ENCODE measurements around the gene PPHLN1. TPM values are rescaled to one million over a fixed set of nuclear protein-coding genes. Genes with fewer than 3 reads are reported as not detected.
A peak's percentile ranks its signal among the peaks of the same experiment; 100 is the strongest.

PPHLN1 gene
- polyA plus RNA-seq, 1 donor = 54.2 TPM

DNA sequence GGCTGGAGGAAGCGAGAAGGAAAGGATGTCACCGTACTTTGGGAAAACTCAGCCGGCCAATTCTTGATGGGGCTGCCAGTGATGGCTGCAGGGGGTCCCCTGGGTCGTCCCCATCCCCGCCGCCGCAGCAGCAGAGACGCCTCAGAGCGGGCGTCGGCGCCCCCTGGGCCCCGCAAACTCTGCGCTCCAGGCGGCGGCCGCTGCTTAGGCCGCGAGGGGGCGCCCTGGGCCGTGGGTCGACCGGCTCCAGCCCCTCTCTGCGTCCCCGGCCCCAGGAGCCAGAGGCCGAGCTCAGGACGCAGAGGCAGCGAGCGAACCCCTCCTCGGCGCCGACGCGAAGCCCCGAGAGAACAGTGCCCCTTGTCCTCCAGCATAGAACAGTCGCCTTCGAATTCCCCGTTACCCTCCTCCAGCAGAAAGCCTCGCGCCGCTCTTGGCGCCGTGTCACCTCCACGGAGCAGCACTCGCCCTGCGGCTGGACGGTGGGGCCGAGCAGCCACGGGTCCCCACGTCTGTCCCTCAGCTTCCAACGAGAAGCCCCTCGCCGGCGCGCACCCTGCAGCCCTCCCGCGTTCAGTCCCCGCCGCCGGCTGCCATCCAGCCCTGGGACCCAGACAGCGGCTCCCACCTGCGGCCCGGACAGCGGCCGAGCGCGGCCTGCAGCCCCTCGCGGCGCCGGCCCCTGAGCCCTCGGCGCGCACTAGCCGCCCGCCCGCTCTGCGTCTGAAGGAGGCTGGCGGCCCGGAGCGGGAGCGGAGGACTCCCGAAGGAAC lies 157.0 kb downstream of the PPHLN1 start:
- DNase-seq = peak; percentile 91

DNA sequence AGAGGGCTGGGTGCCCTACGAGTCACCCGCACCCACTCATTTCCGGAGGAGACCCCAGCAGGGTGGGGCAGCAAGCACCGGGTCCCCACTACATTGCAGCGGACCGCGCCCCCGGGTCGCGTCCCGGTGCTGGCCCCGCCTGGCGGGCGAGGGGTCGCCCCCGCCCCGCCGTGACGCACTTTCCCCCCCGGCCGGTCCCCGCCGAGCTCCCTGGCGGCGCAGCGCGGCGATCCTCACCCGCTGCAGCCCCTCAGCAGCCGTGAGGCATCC lies 157.5 kb downstream of the PPHLN1 start:
- peak; percentile 70 for DNase-seq

DNA sequence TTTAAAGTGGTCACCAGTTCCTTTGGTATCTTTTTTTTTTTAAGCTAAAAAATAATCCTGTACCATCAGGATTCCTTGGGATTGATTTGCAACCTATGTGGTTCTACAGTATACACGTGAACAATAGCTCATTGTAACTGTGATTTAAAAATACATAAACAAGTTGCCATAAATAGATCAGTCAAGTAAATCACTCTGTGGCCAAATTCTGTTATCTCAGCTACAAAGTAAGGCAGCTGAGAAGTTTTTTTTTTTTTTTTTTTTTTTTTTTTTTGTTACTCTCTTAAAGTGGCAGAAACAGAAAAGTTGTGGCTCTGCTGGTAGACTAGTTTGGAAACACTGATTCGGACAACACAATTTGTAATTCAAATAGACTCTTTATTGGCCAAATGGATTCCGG lies 159.0 kb downstream of the PPHLN1 start:
- no peak for DNase-seq

DNA sequence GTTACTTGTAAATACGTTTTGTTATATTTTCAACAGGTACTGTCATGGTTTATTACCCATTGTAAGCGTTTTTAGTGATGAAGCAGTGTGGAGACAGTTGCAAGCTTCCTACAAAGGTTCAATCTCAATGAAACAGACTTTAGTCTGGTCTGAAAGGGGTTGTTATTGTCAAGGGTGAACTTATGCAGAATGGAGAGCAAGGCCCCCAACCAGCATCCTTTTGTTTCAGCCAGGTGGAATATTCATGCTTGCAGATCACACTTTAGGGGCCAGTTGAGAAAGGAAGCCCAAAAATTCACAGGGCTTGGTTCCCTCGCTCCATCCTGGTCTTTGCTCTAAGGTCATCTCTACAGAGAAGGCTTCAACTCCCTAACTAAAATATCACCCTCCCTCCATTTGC lies 159.9 kb downstream of the PPHLN1 start:
- DNase-seq = no peak

DNA sequence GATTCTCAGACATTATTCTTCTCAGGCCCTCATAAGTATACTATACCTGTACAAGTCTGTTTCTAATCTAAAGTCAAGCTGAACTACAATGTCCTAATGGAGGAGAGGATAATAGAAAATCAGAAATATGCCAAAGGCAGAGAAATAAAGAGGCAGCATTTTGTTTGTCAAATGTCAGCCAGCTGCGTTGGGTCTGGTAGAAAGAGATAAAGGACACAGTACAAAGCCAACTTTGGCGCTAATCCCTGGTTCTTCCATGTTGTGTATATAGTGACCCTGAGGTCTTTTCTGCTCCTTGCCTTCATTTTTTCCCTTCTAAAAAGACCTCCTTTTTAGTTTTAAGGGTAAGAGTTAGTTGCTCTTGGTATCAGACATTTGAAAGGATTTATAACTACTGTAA lies 160.4 kb downstream of the PPHLN1 start:
- no peak for DNase-seq

DNA sequence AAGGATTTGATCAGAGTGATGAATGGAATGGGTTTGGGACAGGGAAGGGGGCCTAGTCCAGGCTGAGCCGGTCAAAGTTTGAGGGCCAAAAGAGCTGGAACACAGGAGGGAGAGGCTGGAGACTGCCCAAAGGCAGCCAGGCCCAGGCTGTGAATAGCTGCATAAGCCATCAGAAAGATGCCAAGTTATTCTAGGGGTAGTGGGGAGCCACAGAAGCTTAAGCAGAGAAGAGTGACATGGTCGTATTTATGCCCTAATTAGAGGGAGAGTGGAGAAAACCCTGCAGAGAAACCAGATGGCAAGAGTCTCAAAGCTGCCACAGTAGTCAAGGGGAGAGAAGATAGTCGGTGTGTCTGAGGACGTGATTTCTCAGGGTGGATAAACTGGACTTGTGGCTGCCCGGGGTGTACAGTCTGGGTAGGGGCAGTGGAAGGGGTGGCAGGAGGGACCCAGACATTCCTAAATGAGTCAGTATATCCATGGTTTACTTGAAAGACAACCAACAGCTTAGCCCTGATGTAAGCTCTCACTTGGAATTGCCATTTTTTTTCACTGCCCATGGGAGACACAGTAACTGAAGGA lies 164.4 kb downstream of the PPHLN1 start:
- DNase-seq = no peak

Other genes starting within 250 kb of the PPHLN1 start
- 12.3 TPM for gene GXYLT1, start 181.3 kb upstream of the PPHLN1 start, polyA plus RNA-seq (ENCODE audit: insufficient read length)
- gene YAF2, start 87.9 kb upstream of the PPHLN1 start, polyA plus RNA-seq (ENCODE audit: insufficient read length) = 28.3 TPM
- gene ZCRB1, start 73 bp upstream of the PPHLN1 start, polyA plus RNA-seq (ENCODE audit: insufficient read length) = 63.0 TPM

All from hindlimb muscle (tissue), 1 donor.